ENCODE data around the gene PROSER2.

- no peak for TF ChIP-seq EZH2 (IDR thresholded peaks at IDR 0.05; ENCODE audit: insufficient read depth, poor library complexity, severe bottlenecking)
- TF ChIP-seq EZH2phosphoT487 (IDR thresholded peaks at IDR 0.05; ENCODE audit: insufficient read depth, low read depth) = no peak
These were observed 52.5 kb downstream of the PROSER2 start for GRCh38 chr10:11875494-11876281.

All from GM23248 (cell line).